Peyer's patch (tissue), 4 donors: ENCODE results near the gene SCARB1. TPM values are rescaled to one million over a fixed set of nuclear protein-coding genes. Genes with fewer than 3 reads are reported as not detected.

Experiments used
- DNase-seq, 3 donors: peaks; one replicate each; pipeline ENCODE4 v3.0.0-alpha.2; 2017 to 2019
- H3K27ac ChIP-seq, 4 donors: fragments of 200-600 bp; sonication (generic); one replicate each; pipeline ENCODE4 v1.5.1; 2016 to 2019
- H3K27me3 ChIP-seq, 2 donors: fragments of 200-600 bp; sonication (generic); one replicate each; pipeline ENCODE4 v1.5.1; 2019
- H3K36me3 ChIP-seq, 3 donors: fragments of 200-600 bp; sonication (generic); one replicate each; pipeline ENCODE4 v1.5.1; 2016 to 2019
- H3K4me1 ChIP-seq, 4 donors: fragments of 200-600 bp; sonication (generic); one replicate each; pipeline ENCODE4 v1.5.1; 2016 to 2019
- H3K4me3 ChIP-seq, 4 donors: fragments of 200-600 bp; sonication (generic); 1 replicate in 3 of 4; 2 replicates in 1 of 4; pipeline ENCODE4 v1.5.1; 2016 to 2019; ENCODE audit warnings: mild to moderate bottlenecking in 1 of 4
- H3K9me3 ChIP-seq, 4 donors: fragments of 200-600 bp; sonication (generic); one replicate each; pipeline ENCODE4 v1.5.1; 2016 to 2019; ENCODE audit warnings: mild to moderate bottlenecking in 1 of 4
- CTCF ChIP-seq, 6 experiments: fragments of 450-650 bp in 4 of 6; fragments of 200-600 bp in 2 of 6; sonication (generic) in 1 of 6; IDR thresholded peaks; one replicate each; pipeline ENCODE4 v1.5.1; 2017 to 2019; ENCODE audit warnings: antibody characterized with exemption in 6 of 6, mild to moderate bottlenecking in 3 of 6, moderate library complexity in 1 of 6
- POLR2A ChIP-seq, 2 donors: fragments of 450-650 bp; IDR thresholded peaks; one replicate each; pipeline ENCODE4 v1.5.1; 2017; ENCODE audit warnings: antibody characterized with exemption in 2 of 2, mild to moderate bottlenecking in 2 of 2, moderate library complexity in 2 of 2
- total RNA-seq, 4 donors: library from RNA; depleted of rRNA; stranded (reverse); fragments of >200 nt; gene quantifications; one replicate each; pipeline ENCODE4 v1.1.0, GENCODE V29; 2016

Gene SCARB1
- total RNA-seq, 4 donors from 2014 or later: 14.9 to 214 (median 64.6) TPM

DNA sequence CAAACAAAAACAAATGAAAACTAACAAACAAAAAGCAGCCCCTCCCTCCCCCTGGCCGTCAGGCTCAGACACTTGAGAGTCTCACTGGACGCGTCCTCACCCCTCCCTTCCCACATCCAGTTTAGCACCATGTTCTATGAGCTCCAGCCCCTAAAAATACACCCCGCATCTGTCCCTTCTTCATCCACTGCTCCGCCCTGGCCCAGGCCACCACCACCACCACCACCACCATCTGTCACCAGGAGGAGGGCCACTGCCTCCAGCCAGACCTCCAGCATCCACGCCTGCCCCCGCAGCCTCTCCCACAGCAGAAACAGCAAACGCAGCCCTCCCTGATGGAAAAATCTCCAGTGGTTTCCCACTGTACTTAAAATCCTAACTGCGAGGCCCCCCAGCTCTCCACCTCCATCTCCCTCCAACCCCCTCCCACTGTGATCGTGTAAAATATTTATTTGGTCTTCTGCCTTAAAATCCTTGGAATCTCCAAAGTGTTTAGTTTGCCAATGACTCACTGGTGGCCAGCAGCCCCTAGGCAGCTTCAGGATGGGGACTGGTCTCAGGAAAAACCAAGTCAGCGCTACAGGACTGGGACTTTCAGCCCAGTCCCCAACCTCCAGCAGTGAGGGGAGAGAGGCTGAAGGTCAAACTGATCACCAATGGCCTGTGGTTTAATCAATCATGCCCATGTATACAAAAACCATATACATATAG is 95.1 kb downstream of the SCARB1 start:
- no peak for TF ChIP-seq POLR2A (IDR thresholded peaks at IDR 0.05)
- no peak for TF ChIP-seq CTCF (IDR thresholded peaks at IDR 0.05)
- Histone ChIP-seq H3K4me3 (no peak overlapping the region), H3K27ac (no peak overlapping the region), H3K4me1 (peaks cover 0 to 23% (median 3%) of the 10 kb centered on the region in 4 donors), H3K27me3 (no peaks in the 10 kb centered on the region), H3K36me3 (no peaks in the 10 kb centered on the region), H3K9me3 (peaks cover 0 to 9% (median 4%) of the 10 kb centered on the region in 4 donors)
- no peak for DNase-seq

- H3K27ac ChIP-seq: peak overlapping the region in 1 of 4 donors; percentile 5
These were observed 96.4 kb downstream of the SCARB1 start for GRCh38 chr12:124767066-124767821.

GRCh38 chr12:124766727-124767065 is 97.0 kb downstream of the SCARB1 start:
- peak overlapping the region; percentile 23 to 80 (median 50) for H3K27ac ChIP-seq
- DNase-seq: no peak

More at GRCh38 chr12:124767066-124767821, 96.4 kb downstream of the SCARB1 start:
- TF ChIP-seq CTCF (IDR thresholded peaks at IDR 0.05) (peak; percentile 95 to 99 (median 98)), POLR2A (IDR thresholded peaks at IDR 0.05) (no peak)
- H3K36me3 ChIP-seq: no peaks in the 10 kb centered on the region
- DNase-seq: peak; percentile 71 to 90 (median 86)
- H3K4me3 ChIP-seq: no peak overlapping the region
- H3K9me3 ChIP-seq: peaks cover 0 to 9% (median 4%) of the 10 kb centered on the region in 4 donors
- H3K27me3 ChIP-seq: no peaks in the 10 kb centered on the region
- H3K4me1 ChIP-seq: peaks cover 0 to 23% (median 3%) of the 10 kb centered on the region in 4 donors

DNA sequence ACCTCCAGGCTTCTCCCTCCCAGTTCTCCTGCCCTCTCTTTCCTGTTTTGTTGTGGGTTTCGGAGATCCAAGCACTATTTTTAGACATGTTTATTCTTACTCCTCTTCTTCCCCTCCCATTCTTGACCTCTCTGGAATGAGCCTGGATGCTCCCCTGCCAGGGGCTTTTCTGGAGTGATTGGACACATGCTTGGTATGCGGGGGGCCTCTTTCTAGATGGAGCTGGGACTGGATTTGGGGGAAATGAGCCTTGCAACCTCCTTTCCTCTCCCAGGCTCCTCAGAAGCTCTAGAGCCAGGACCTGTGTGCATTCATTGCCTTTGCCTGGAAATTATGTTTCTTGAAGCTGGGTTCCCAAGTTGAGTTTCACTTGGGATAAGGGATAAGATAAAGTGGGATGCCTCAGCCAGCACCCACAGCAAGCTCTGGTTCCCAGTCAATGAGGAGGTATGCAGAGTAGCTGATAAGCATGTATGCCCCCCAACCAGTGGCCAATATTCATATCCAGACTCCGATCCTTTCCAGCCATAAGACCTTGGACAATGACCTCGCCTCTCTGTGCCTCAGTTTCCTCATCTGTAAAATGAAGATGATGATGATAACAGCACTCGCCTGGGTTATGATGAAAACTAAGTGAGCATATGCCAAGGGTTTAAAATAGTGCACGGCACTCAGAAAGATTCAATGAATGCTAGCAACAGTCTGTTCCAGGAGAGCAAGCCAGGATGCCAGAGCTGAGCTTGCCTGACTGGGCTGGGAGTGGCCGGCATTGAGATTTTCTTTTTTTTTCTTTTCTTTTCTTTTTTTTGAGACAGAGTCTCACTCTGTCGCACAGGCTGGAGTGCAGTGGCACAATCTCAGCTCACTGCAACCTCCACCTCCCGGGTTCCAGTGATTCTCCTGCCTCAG is 97.8 kb downstream of the SCARB1 start:
- Histone ChIP-seq H3K4me1 (peaks cover 0 to 23% (median 0%) of the 10 kb centered on the region in 4 donors), H3K36me3 (no peaks in the 10 kb centered on the region), H3K27me3 (no peaks in the 10 kb centered on the region), H3K27ac (peak overlapping the region; percentile 23 to 80 (median 60)), H3K9me3 (peaks cover 0 to 9% (median 4%) of the 10 kb centered on the region in 4 donors), H3K4me3 (no peak overlapping the region)
- no peak for TF ChIP-seq CTCF (IDR thresholded peaks at IDR 0.05)
- no peak for TF ChIP-seq POLR2A (IDR thresholded peaks at IDR 0.05)
- no peak for DNase-seq

More at GRCh38 chr12:124766727-124767065, 97.0 kb downstream of the SCARB1 start:
- TF ChIP-seq POLR2A (IDR thresholded peaks at IDR 0.05): no peak
- Histone ChIP-seq H3K9me3 (peaks cover 0 to 9% (median 4%) of the 10 kb centered on the region in 4 donors), H3K27me3 (no peaks in the 10 kb centered on the region), H3K36me3 (no peaks in the 10 kb centered on the region), H3K4me1 (peaks cover 0 to 23% (median under 1%) of the 10 kb centered on the region in 4 donors), H3K4me3 (no peak overlapping the region)

DNA sequence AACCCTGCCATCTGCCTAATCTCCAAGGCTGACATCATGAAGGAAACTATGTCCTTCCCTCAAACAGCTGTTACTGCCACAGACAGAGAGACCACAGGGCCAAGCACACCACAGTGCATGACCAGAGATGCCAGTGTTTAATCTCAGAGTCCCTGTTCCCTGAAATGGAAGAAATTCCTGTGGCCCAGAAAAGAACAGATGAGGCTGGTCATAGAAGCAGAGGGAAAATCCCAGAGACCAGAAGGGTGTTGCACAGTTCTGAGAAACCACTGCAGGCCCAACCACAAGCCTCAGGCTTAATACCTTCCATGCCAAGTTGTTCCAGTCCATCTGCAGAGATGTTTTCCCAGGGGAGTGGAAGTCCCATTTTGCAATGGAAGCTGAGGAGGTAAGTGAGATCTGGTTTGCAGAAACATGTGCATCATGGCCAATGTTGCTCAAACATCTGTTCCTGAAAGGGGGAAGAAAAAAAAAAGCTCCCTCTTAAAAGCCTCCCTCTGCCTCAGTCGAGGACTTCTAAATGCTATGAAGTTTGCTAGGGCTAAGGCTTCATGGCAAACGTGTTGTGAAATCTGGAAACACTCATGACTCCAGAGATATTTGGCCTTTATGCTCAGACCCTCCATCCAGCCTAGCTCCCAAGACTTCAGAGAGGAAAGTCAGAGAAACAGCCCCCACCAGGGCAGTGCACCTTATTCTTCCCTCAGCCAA is 98.6 kb downstream of the SCARB1 start:
- peak overlapping the region; percentile 32 to 80 (median 60) for H3K27ac ChIP-seq
- no peak for TF ChIP-seq CTCF (IDR thresholded peaks at IDR 0.05)
- TF ChIP-seq POLR2A (IDR thresholded peaks at IDR 0.05): no peak
- no peaks in the 10 kb centered on the region for H3K36me3 ChIP-seq
- no peaks in the 10 kb centered on the region for H3K27me3 ChIP-seq
- H3K4me3 ChIP-seq: no peak overlapping the region
- peaks cover 0 to 9% (median 4%) of the 10 kb centered on the region in 4 donors for H3K9me3 ChIP-seq
- H3K4me1 ChIP-seq: peaks cover 0 to 23% (median 0%) of the 10 kb centered on the region in 4 donors
- no peak for DNase-seq
